Measurements from ENCODE around the gene STC2. TPM values are rescaled to one million over a fixed set of nuclear protein-coding genes. Genes with fewer than 3 reads are reported as not detected.

STC2 gene
- total RNA-seq, 2 experiments from 2014 or later: not detected

DNA sequence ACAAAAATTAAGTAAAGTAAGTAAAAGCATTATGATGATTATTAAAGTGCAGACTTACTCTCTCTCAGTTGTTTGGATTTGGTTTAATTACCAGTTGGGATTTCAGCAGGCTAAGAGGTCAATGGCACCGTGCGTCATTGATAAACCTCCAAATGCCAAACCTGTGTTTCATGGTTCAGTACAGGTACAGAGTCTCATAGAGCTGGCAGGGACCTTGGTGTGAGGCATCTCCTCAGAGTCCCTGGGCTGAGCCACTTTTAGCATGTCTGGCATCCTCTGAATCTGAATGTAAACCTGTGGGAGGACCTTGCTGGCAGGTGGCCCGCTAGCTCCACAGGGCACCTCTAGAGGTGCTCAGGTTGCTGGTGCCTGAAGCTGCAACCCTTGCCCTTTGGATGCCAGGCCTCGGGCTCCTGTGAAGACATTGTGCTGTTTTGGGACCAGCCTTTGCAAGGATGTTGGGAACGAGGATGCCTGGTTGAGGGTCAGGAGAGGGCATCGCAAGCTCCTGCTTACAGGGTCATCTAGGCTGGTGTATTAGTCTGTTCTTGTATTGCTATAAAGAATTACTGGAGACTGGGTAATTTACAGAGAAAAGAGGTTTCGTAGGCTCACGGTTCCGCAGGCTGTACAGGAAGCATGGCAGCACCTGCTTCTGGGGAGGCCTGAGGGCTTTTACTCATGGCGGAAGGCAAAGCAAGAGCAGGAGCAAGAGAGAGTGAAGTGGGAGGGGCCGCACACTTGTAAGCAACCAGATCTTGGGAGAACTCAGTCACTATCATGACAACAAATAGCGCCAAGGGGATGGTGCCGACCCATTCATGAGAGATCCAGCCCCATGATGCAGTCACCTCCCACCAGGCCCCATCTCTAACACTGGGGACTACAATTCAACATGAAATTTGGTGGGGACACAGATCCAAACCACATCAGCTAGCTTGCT lies 14.9 kb upstream of the STC2 start:
- H3K9me3 ChIP-seq (ENCODE audit: low read length): no peaks in the 10 kb centered on the region
- BruUV-seq (replicated peaks): no TSS peak
- no peak overlapping the region for H2AFZ ChIP-seq (ENCODE audit: low read length)
- H3K79me2 ChIP-seq (ENCODE audit: insufficient read depth, low read depth, low read length): no peaks in the 10 kb centered on the region
- no peak overlapping the region for H3K4me2 ChIP-seq (ENCODE audit: low read length)
- no peaks in the 10 kb centered on the region for H4K20me1 ChIP-seq (ENCODE audit: insufficient read depth, low read length)
- ChIA-PET POLR2A (interaction anchor here (0.6 kb wide), 1 partner anchor 527 kb away, joined by 3 read pairs; no protein-coding TSS in a partner anchor), CTCF (ENCODE audit: unreplicated experiment) (no interaction called here)
- DNase-seq (ENCODE audit: low spot score): no peak
- H3K4me1 ChIP-seq (ENCODE audit: insufficient read depth, low read length, poor library complexity, severe bottlenecking): no peaks in the 10 kb centered on the region
- no peak overlapping the region for H3K27ac ChIP-seq (ENCODE audit: low read depth, low read length, poor library complexity, severe bottlenecking)
- TF ChIP-seq EZH2phosphoT487 (IDR thresholded peaks at IDR 0.05; ENCODE audit: borderline replicate concordance, low read depth, low read length): no peak
- TF ChIP-seq CTCF (conservative IDR thresholded peaks at IDR 0.05; ENCODE audit: low read length): no peak
- H3K36me3 ChIP-seq (ENCODE audit: insufficient read depth, low read length): no peaks in the 10 kb centered on the region
- intact Hi-C loops (cut with micrococcal nuclease; ENCODE audit: unreplicated experiment): no loop called here
- no peak overlapping the region for H3K4me3 ChIP-seq (ENCODE audit: low read depth, low read length, poor library complexity, severe bottlenecking)
- no peaks in the 10 kb centered on the region for H3K9me2 ChIP-seq (ENCODE audit: insufficient read depth, low read length)

DNA sequence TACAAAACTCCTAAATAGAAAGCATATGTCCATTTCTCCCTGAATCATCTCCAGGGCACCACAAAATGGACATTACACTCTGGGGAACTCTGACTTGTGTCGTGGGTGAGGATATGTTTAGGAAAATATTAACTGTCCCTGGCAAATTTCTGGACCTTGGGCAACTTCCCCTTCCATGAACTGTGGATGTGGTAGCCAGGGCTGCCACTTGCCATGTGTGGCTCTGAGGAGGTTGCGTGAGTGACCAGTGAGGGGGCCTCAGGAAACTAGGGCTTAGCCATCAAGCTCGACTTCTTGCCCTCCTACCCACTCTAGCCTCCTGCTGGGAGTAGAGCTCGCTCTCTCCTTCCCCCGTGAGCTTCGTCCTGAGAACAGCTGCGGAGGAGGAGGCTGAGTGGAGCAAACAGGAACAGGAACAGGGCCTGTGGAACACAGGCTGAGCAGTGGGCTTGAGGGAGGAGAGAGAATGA lies 13.8 kb upstream of the STC2 start:
- ChIA-PET CTCF (ENCODE audit: unreplicated experiment) (no interaction called here), POLR2A (no interaction called here)
- intact Hi-C loops (cut with micrococcal nuclease; ENCODE audit: unreplicated experiment): no loop called here
- Histone ChIP-seq H3K4me1 (ENCODE audit: insufficient read depth, low read length, poor library complexity, severe bottlenecking) (no peaks in the 10 kb centered on the region), H3K27ac (ENCODE audit: low read depth, low read length, poor library complexity, severe bottlenecking) (no peak overlapping the region), H2AFZ (ENCODE audit: low read length) (no peak overlapping the region), H3K79me2 (ENCODE audit: insufficient read depth, low read depth, low read length) (no peaks in the 10 kb centered on the region), H3K4me3 (ENCODE audit: low read depth, low read length, poor library complexity, severe bottlenecking) (no peak overlapping the region), H3K4me2 (ENCODE audit: low read length) (no peak overlapping the region), H3K36me3 (ENCODE audit: insufficient read depth, low read length) (no peaks in the 10 kb centered on the region), H4K20me1 (ENCODE audit: insufficient read depth, low read length) (no peaks in the 10 kb centered on the region), H3K9me3 (ENCODE audit: low read length) (no peaks in the 10 kb centered on the region), H3K9me2 (ENCODE audit: insufficient read depth, low read length) (no peaks in the 10 kb centered on the region)
- no TSS peak for BruUV-seq (replicated peaks)
- no peak for TF ChIP-seq CTCF (conservative IDR thresholded peaks at IDR 0.05; ENCODE audit: low read length)
- DNase-seq (ENCODE audit: low spot score): no peak

GRCh38 chr5:173340984-173341383 lies 12.8 kb upstream of the STC2 start:
- no TSS peak for BruUV-seq (replicated peaks)
- no peaks in the 10 kb centered on the region for H3K79me2 ChIP-seq (ENCODE audit: insufficient read depth, low read depth, low read length)
- H3K4me1 ChIP-seq (ENCODE audit: insufficient read depth, low read length, poor library complexity, severe bottlenecking): no peaks in the 10 kb centered on the region
- no peaks in the 10 kb centered on the region for H3K9me2 ChIP-seq (ENCODE audit: insufficient read depth, low read length)
- CTCF ChIA-PET (ENCODE audit: unreplicated experiment): no interaction called here
- H3K27ac ChIP-seq (ENCODE audit: low read depth, low read length, poor library complexity, severe bottlenecking): no peak overlapping the region
- H2AFZ ChIP-seq (ENCODE audit: low read length): no peak overlapping the region
- H3K36me3 ChIP-seq (ENCODE audit: insufficient read depth, low read length): no peaks in the 10 kb centered on the region
- POLR2A ChIA-PET: no interaction called here
- no peaks in the 10 kb centered on the region for H3K9me3 ChIP-seq (ENCODE audit: low read length)
- H3K4me3 ChIP-seq (ENCODE audit: low read depth, low read length, poor library complexity, severe bottlenecking): no peak overlapping the region
- intact Hi-C loops (cut with micrococcal nuclease; ENCODE audit: unreplicated experiment): no loop called here
- no peaks in the 10 kb centered on the region for H4K20me1 ChIP-seq (ENCODE audit: insufficient read depth, low read length)
- DNase-seq (ENCODE audit: low spot score): no peak
- no peak overlapping the region for H3K4me2 ChIP-seq (ENCODE audit: low read length)
- TF ChIP-seq CTCF (conservative IDR thresholded peaks at IDR 0.05; ENCODE audit: low read length): no peak
- no peak for TF ChIP-seq EZH2phosphoT487 (IDR thresholded peaks at IDR 0.05; ENCODE audit: borderline replicate concordance, low read depth, low read length)
